GM23338 (cell line): ENCODE data around the gene SRXN1. TPM values are rescaled to one million over a fixed set of nuclear protein-coding genes. Genes with fewer than 3 reads are reported as not detected.

Source experiments
- ATAC-seq: fragments of 200-7000 bp; cut with Tn5 transposase; 3 replicates; pipeline ENCODE4 v1.9.1; 2020
- DNase-seq: peaks from one replicate; pipeline ENCODE4 v3.0.0-alpha.2; 2015; ENCODE audit warnings: low spot score
- H2AFZ ChIP-seq: fragments of 200-600 bp; sonication (generic); 2 replicates; pipeline ENCODE4 v1.8.0; 2016; ENCODE audit warnings: antibody characterized with exemption, mild to moderate bottlenecking, moderate library complexity
- H3F3A ChIP-seq: fragments of 200-600 bp; sonication (generic); replicated peaks from 2 replicates; pipeline ENCODE4 v1.8.0; 2017; ENCODE audit warnings: antibody characterized with exemption, mixed run types, low read depth
- H3K27ac ChIP-seq: fragments of 200-600 bp; sonication (generic); 2 replicates; pipeline ENCODE4 v1.6.1; 2016; ENCODE audit warnings: low read depth
- H3K27me3 ChIP-seq: fragments of 200-600 bp; sonication (generic); 2 replicates; pipeline ENCODE4 v1.8.0; 2016; ENCODE audit warnings: mild to moderate bottlenecking, mixed run types, moderate library complexity; ENCODE audit not compliant: insufficient read depth
- H3K36me3 ChIP-seq: fragments of 200-600 bp; sonication (generic); 2 replicates; pipeline ENCODE4 v1.8.0; 2016; ENCODE audit warnings: mild to moderate bottlenecking; ENCODE audit not compliant: insufficient read depth
- H3K4me1 ChIP-seq: fragments of 200-600 bp; sonication (generic); 2 replicates; pipeline ENCODE4 v1.8.0; 2016; ENCODE audit warnings: mild to moderate bottlenecking, moderate library complexity; ENCODE audit not compliant: insufficient read depth
- H3K4me2 ChIP-seq: fragments of 200-600 bp; sonication (generic); 2 replicates; pipeline ENCODE4 v1.7.1; 2017; ENCODE audit warnings: mixed run types
- H3K4me3 ChIP-seq: fragments of 200-600 bp; sonication (generic); 2 replicates; pipeline ENCODE4 v1.6.1; 2016; ENCODE audit warnings: mixed run types
- H3K79me2 ChIP-seq: fragments of 200-600 bp; sonication (generic); replicated peaks from 2 replicates; pipeline ENCODE4 v1.8.0; 2017; ENCODE audit warnings: mild to moderate bottlenecking; ENCODE audit not compliant: insufficient read depth
- H3K9me2 ChIP-seq: fragments of 200-600 bp; sonication (generic); 2 replicates; pipeline ENCODE4 v1.8.0; 2017; ENCODE audit not compliant: insufficient read depth
- H4K20me1 ChIP-seq: fragments of 200-600 bp; sonication (generic); replicated peaks from 2 replicates; pipeline ENCODE4 v1.8.0; 2017; ENCODE audit warnings: mild to moderate bottlenecking; ENCODE audit not compliant: insufficient read depth
- H3K27ac Mint-ChIP-seq: 2 replicates; pipeline ENCODE4 v1.8.0; 2020; ENCODE audit warnings: inconsistent platforms, mild to moderate bottlenecking, moderate library complexity, mixed read lengths
- H3K27me3 Mint-ChIP-seq: 3 replicates; pipeline ENCODE4 v1.8.0; 2022; ENCODE audit warnings: low read depth, mild to moderate bottlenecking, moderate library complexity, mixed read lengths, inconsistent platforms; ENCODE audit not compliant: insufficient read depth, poor library complexity
- H3K36me3 Mint-ChIP-seq: 3 replicates; pipeline ENCODE4 v1.8.0; 2021; ENCODE audit warnings: low read depth, mild to moderate bottlenecking, inconsistent platforms, moderate library complexity, mixed read lengths
- H3K4me1 Mint-ChIP-seq: 3 replicates; pipeline ENCODE4 v1.8.0; 2020; ENCODE audit warnings: mild to moderate bottlenecking, inconsistent platforms, mixed read lengths
- H3K4me3 Mint-ChIP-seq: 3 replicates; pipeline ENCODE4 v1.8.0; 2021; ENCODE audit warnings: moderate library complexity, mild to moderate bottlenecking, inconsistent platforms, mixed read lengths
- H3K9me3 Mint-ChIP-seq: 3 replicates; pipeline ENCODE4 v1.8.0; 2020; ENCODE audit warnings: moderate library complexity, mild to moderate bottlenecking, inconsistent platforms, mixed read lengths
- CREB1 ChIP-seq: fragments of 250-450 bp; sonication (Bioruptor Pico); IDR thresholded peaks from 2 replicates; pipeline ENCODE4 v1.5.0; 2020; ENCODE audit warnings: low read depth, mild to moderate bottlenecking, moderate library complexity
- CTCF ChIP-seq, 2 experiments: fragments of 200-600 bp in 1 of 2; sonication (generic) in 1 of 2; conservative IDR thresholded peaks; 2 replicates each; pipeline versions ENCODE4 v1.5.1 to v1.6.1; 2016 to 2017; ENCODE audit warnings: antibody characterized with exemption in 2 of 2, low read depth in 2 of 2, mild to moderate bottlenecking in 2 of 2, moderate library complexity in 1 of 2
- ETS1 ChIP-seq: IDR thresholded peaks from 2 replicates; pipeline ENCODE4 v1.6.1; 2016; ENCODE audit warnings: antibody characterized with exemption
- EZH2 ChIP-seq: fragments of 200-600 bp; sonication (generic); IDR thresholded peaks from one replicate; pipeline ENCODE4 v1.8.0; 2017; ENCODE audit warnings: antibody characterized with exemption, mild to moderate bottlenecking, low read depth; ENCODE audit not compliant: unreplicated experiment
- EZH2phosphoT487 ChIP-seq: fragments of 200-600 bp; sonication (generic); IDR thresholded peaks from one replicate; pipeline ENCODE4 v1.8.1; 2018; ENCODE audit warnings: antibody characterized with exemption; ENCODE audit not compliant: unreplicated experiment
- JUNB ChIP-seq: IDR thresholded peaks from one replicate; pipeline ENCODE4 v1.6.1; 2016; ENCODE audit warnings: antibody characterized with exemption; ENCODE audit not compliant: unreplicated experiment
- NANOG ChIP-seq: IDR thresholded peaks from 2 replicates; pipeline ENCODE4 v1.6.1; 2016; ENCODE audit warnings: antibody characterized with exemption, borderline replicate concordance
- POLR2AphosphoS5 ChIP-seq: IDR thresholded peaks from 2 replicates; pipeline ENCODE4 v1.6.1; 2016; ENCODE audit warnings: antibody characterized with exemption, low read depth
- REST ChIP-seq: IDR thresholded peaks from one replicate; pipeline ENCODE4 v1.6.1; 2018; ENCODE audit warnings: antibody characterized with exemption; ENCODE audit not compliant: unreplicated experiment
- STAT1 ChIP-seq: IDR thresholded peaks from one replicate; pipeline ENCODE4 v1.6.1; 2016; ENCODE audit warnings: antibody characterized with exemption; ENCODE audit not compliant: unreplicated experiment
- ZNF114 ChIP-seq: fragments of 250-450 bp; sonication (Bioruptor Pico); IDR thresholded peaks from 2 replicates; pipeline ENCODE4 v1.5.0; 2020; ENCODE audit warnings: mild to moderate bottlenecking, moderate library complexity
- ZNF331 ChIP-seq: fragments of 250-450 bp; sonication (Bioruptor Pico); IDR thresholded peaks from 2 replicates; pipeline ENCODE4 v1.5.0; 2020; ENCODE audit warnings: low read depth, mild to moderate bottlenecking, moderate library complexity
- ZNF462 ChIP-seq: fragments of 250-450 bp; sonication (Bioruptor Pico); IDR thresholded peaks from 2 replicates; pipeline ENCODE4 v1.5.0; 2020; ENCODE audit warnings: mild to moderate bottlenecking, moderate library complexity
- polyA plus RNA-seq: library from polyadenylated mRNA; unstranded; fragments of >200 nt; fragmentation: Nextera tagmentation; extraction: Ambion mirVana; gene quantifications from 2 replicates; pipeline ENCODE4 v1.2.1, GENCODE V29; 2016
- total RNA-seq: library from RNA; depleted of rRNA; stranded (reverse); fragments of >200 nt; shearing (Covaris generic); gene quantifications from 2 replicates; pipeline ENCODE4 v1.2.3, GENCODE V29; 2014

Gene SRXN1
- total and polyA plus RNA-seq, 2 experiments from 2014 or later, result 8.4 to 26.6 TPM

- no peaks in the 10 kb centered on the region for H3K9me2 ChIP-seq
- H3K27ac Mint-ChIP-seq, result no peak overlapping the region
Measured at GRCh38 chr20:609371-609964, 43.5 kb downstream of the SRXN1 start.

More at GRCh38 chr20:609371-609964, 43.5 kb downstream of the SRXN1 start:
- no peaks in the 10 kb centered on the region for H3K9me3 Mint-ChIP-seq
- peaks cover 33% of the 10 kb centered on the region for H3K4me1 Mint-ChIP-seq
- ATAC-seq (peak; percentile 11), DNase-seq (peak; percentile 46)
- no peak overlapping the region for H3K27ac ChIP-seq
- H3K27me3 ChIP-seq, result peaks cover 33% of the 10 kb centered on the region
- H3K4me2 ChIP-seq, result peak overlapping the region; percentile 92
- H3K36me3 Mint-ChIP-seq, result no peaks in the 10 kb centered on the region
- H3K4me1 ChIP-seq, result peaks cover 15% of the 10 kb centered on the region
- H3K36me3 ChIP-seq, result no peaks in the 10 kb centered on the region
- peak overlapping the region; percentile 65 for H3K4me3 ChIP-seq
- H2AFZ ChIP-seq, result 0 out of 2 replicates have a peak overlapping the region, but pooled peaks have one; percentile 7
- peak overlapping the region; percentile 71 for H3K4me3 Mint-ChIP-seq
- H3K27me3 Mint-ChIP-seq, result peaks cover 23% of the 10 kb centered on the region
- H3K79me2 ChIP-seq, result no peaks in the 10 kb centered on the region
- H3F3A ChIP-seq, result peaks cover 9% of the 10 kb centered on the region
- TF ChIP-seq ZNF331 (CRISPR knock-in tag) (no peak), CREB1 (CRISPR knock-in tag) (no peak), ZNF114 (no peak), ZNF462 (no peak), EZH2phosphoT487 (no peak), EZH2 (no peak), POLR2AphosphoS5 (no peak), JUNB (no peak), CTCF (conservative IDR thresholded peaks at IDR 0.05; ENCODE audit: low read depth in 2 of 2) (no peak), STAT1 (no peak), NANOG (no peak), ETS1 (no peak), REST (no peak)
- H4K20me1 ChIP-seq, result no peaks in the 10 kb centered on the region; the same call in none of the 2 replicates
